AG04450 (cell line): ENCODE data around the gene MEST. TPM values are rescaled to one million over a fixed set of nuclear protein-coding genes. Genes with fewer than 3 reads are reported as not detected.

Source experiments
- CTCF ChIA-PET: fragments of 300-600, 350-600 bp; formaldehyde crosslinking; extraction: SDS; loops from one replicate; lab custom pipeline; 2022; ENCODE audit warnings: antibody characterized with exemption, inconsistent platforms; lab: Charles Lee
- POLR2A ChIA-PET: fragments of 350-600 bp; formaldehyde crosslinking; extraction: SDS; loops from one replicate; lab custom pipeline; 2021; ENCODE audit warnings: antibody characterized with exemption, inconsistent platforms; lab: Yijun Ruan, JAX
- DNase-seq: peaks from one replicate; pipeline ENCODE4 v3.0.0-alpha.2; 2011; ENCODE audit warnings: low read depth, low spot score
- H3K27ac ChIP-seq: one replicate; pipeline ENCODE4 v1.5.1; 2012; ENCODE audit warnings: low read depth, low read length, control low read depth
- H3K27me3 ChIP-seq: one replicate; pipeline ENCODE4 v1.6.0; 2012; ENCODE audit warnings: low read length; ENCODE audit not compliant: control insufficient read depth, insufficient read depth
- H3K4me3 ChIP-seq: 2 replicates; pipeline ENCODE4 v1.5.1; 2011; ENCODE audit warnings: mild to moderate bottlenecking, low read depth, low read length, control low read depth
- H3K9me3 ChIP-seq: 2 replicates; pipeline ENCODE4 v1.5.1; 2012; ENCODE audit warnings: low read length; ENCODE audit not compliant: control insufficient read depth, insufficient read depth
- CTCF ChIP-seq: IDR thresholded peaks from 2 replicates; pipeline ENCODE4 v1.5.1; 2011; ENCODE audit warnings: low read depth, low read length, control low read depth, inconsistent platforms
- polyA plus RNA-seq: library from polyadenylated mRNA; depleted of rRNA; stranded (reverse); fragments of >200 nt; gene quantifications from 2 replicates; pipeline ENCODE4 v1.2.3, GENCODE V29; 2011

MEST gene
- polyA plus RNA-seq, 1 experiment = 293 TPM

DNA sequence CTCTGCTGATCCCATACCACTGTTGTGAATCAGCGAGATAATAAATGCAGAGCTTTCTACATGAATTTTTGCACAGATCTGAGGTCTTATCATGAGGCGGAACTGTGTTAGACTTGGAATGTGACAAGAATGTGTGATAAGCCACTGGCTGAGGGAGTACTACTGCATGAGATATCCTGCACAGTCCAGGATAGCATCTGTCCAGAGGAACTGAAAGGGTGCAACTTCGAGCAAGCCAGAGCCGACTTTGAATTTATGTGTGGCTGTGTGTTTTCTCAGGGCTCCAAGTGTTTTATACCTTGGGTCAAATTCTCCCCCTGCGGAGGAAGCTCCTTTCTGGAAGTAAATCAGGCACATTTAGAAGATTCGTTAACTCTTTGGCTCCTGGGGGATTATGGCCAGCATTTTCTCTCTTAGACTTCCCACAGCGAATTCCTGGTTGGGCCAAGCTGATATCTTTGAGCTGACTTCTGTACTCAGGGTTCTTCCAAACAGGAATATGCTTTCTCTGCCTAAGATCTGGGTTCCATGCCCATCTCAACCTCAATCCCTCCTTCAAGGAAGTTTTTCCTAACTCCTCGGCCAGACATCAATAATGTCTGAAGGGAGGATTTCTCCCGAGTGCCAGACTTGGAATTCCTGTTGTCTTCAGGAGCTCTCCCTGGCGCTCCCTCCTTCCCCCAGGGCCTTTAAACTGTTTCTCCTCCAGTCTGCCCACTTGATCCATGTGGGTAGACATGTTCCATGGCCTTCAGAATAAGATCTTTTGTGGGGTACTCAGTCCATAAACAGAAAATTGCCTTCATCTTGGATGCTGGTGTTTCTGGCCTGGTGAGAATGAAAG is 2.5 kb upstream of the MEST start:
- ChIA-PET CTCF (interaction anchor here (1.0 to 1.3 kb wide), 3 partner anchors 9 to 417 kb away, joined by 3 to 4 read pairs (median 4); no protein-coding TSS in a partner anchor), POLR2A (no interaction called here)
- Histone ChIP-seq H3K27ac (peak overlapping the region; percentile 24), H3K27me3 (no peaks in the 10 kb centered on the region), H3K9me3 (peaks cover 35% of the 10 kb centered on the region), H3K4me3 (no peak overlapping the region)
- TF ChIP-seq CTCF = no peak
- no peak for DNase-seq

DNA sequence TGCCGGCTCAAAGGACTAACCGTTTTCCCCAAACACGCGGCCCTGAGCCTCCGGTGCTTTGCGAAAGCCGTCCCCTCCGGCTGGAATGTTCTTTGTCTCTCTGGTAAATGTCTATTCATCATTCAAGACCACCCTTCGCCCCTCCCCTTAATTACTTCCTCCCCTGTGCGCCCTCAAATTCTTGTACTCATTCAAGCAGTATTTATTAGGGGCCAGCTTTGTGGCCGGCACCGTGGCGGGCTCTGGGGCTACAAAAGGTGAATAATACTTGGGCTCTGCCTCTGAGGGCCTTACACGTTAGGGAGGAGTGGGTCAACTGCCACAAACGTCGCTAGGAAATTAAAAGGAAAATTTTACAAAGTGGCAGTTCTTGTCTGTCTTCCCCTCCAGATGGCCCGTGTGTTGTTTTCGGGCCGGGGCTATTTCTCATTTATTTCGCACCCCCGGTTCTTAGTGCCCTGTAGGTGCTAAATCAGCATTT is 1.5 kb upstream of the MEST start:
- TF ChIP-seq CTCF = no peak
- no peak for DNase-seq
- Histone ChIP-seq H3K27me3 (no peaks in the 10 kb centered on the region), H3K9me3 (peaks cover 35% of the 10 kb centered on the region), H3K27ac (no peak overlapping the region), H3K4me3 (no peak overlapping the region)
- POLR2A ChIA-PET = no interaction called here
- CTCF ChIA-PET = no interaction called here

DNA sequence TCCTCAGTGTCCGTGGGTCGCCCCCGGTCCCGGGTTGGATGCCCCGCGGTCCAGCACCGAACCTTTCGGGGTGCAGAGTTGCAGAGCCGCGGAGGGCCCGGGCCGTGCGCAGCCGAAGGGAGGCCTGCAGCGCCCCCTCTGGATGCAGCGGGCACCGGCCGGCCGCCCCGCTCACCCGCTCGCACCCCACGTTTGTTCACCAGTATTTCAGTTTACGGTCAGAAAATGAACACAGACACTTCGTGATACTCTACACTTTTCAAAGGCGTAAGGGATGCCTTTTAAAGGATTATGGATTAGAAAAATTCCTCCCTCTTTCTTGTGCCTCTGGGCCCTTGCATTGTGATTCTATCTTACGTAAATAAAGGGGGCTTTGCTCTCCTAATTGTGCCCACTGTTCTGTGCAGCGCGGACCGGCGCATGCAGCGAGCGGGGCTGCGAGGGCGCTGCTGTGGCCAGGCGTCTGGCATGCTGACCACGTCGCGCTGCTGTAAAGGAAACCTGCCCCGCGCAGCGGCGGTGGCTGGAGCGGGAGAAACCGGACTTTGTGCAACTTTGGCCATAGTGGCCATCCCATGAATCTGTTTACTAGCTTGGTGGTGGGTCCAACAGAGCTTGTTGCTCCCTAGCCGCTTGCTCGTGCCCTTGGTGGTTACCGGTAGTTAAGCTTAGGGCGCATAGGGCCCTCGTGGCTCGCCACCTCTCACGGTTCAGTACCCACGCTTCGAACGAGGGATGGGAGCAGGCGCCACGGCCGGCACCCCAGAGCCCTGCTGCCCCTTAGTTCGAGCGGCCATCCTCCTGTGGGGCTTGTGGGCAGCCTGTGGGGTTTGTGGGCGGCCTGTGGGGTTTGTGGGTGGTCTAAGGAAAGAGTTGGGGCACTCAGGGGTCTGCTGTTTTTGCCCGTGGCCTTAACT is 739 bp upstream of the MEST start:
- Histone ChIP-seq H3K27me3 (no peaks in the 10 kb centered on the region), H3K27ac (no peak overlapping the region), H3K9me3 (peaks cover 32% of the 10 kb centered on the region), H3K4me3 (peak overlapping the region; percentile 74)
- TF ChIP-seq CTCF = peak; percentile 56
- CTCF ChIA-PET = no interaction called here
- DNase-seq = no peak
- POLR2A ChIA-PET = no interaction called here

DNA sequence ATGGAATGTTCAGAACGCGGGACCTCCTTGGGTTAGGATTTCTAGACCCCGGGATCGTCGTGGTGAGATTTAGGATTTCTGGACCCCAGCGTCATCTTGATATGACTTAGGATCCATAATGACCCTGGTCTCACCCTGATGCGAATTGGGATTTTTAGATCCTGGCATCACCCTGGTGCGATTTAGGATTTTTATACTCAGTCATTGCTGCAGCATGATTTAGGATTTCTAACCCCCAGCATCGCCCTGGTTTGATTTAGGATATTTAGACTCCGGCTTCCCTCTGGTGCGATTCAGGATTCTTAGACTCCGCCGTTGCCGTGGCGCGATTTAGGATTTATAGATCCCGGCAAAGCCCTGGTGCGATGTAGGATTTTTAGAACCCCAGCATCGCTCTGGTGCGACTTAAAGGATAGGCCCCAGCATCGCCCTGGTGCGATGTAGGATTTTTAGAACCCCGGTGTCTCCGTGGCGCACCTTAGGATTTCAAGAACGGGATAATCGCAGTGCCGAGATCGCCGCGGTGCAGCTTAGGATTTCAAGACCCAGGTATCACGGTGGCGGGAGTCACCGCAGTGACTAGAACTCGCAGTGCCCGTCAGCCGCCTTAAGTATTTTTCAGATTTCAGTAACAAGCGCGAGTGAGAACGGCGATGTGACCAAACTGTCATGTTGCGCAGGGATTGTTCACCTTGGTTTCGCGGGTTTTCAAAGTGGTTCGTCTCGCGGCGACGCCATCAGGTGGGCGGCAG is 814 bp downstream of the MEST start:
- CTCF ChIA-PET = interaction anchor here (1.0 kb wide), 1 partner anchor 311 kb away, joined by 3 read pairs; no protein-coding TSS in a partner anchor
- no peak for DNase-seq
- peak overlapping the region; percentile 74 for H3K4me3 ChIP-seq
- H3K9me3 ChIP-seq = peaks cover 30% of the 10 kb centered on the region
- POLR2A ChIA-PET = no interaction called here
- no peaks in the 10 kb centered on the region for H3K27me3 ChIP-seq
- no peak overlapping the region for H3K27ac ChIP-seq
- TF ChIP-seq CTCF = no peak
